Fibroblast of lung (primary cell): ENCODE results near the gene NID1. TPM values are rescaled to one million over a fixed set of nuclear protein-coding genes. Genes with fewer than 3 reads are reported as not detected.
A peak's percentile ranks its signal among the peaks of the same experiment; 100 is the strongest.

ENCODE experiments used
- DNase-seq, 2 donors: peaks; one replicate each; pipeline versions ENCODE4 v3.0.0 to v3.0.0-alpha.2; 2010; ENCODE audit warnings: low read depth in 2 of 2
- H2AFZ ChIP-seq: 2 replicates; pipeline ENCODE4 v1.5.1; 2012; ENCODE audit warnings: low read length, control low read depth, inconsistent platforms
- H3K27ac ChIP-seq: 2 replicates; pipeline ENCODE4 v1.5.1; 2011; ENCODE audit warnings: low read length, control low read depth; ENCODE audit not compliant: insufficient read depth
- H3K27me3 ChIP-seq: 2 replicates; pipeline ENCODE4 v1.5.1; 2011; ENCODE audit warnings: mild to moderate bottlenecking, low read length; ENCODE audit not compliant: control insufficient read depth, insufficient read depth
- H3K36me3 ChIP-seq: 2 replicates; pipeline ENCODE4 v1.5.1; 2011; ENCODE audit warnings: low read length; ENCODE audit not compliant: control insufficient read depth, insufficient read depth
- H3K4me1 ChIP-seq: 2 replicates; pipeline ENCODE4 v1.5.1; 2011; ENCODE audit warnings: low read length; ENCODE audit not compliant: control insufficient read depth, insufficient read depth; ENCODE audit errors: extremely low read depth
- H3K4me2 ChIP-seq: 2 replicates; pipeline ENCODE4 v1.5.1; 2011; ENCODE audit warnings: low read length, control low read depth; ENCODE audit not compliant: insufficient read depth; ENCODE audit errors: extremely low read depth
- H3K4me3 ChIP-seq, 4 experiments: fragments of 200-600 bp in 1 of 4; sonication (generic) in 1 of 4; replicated peaks in 1 of 4; 2 replicates each; pipeline ENCODE4 v1.5.1; 2011 to 2016; ENCODE audit warnings: low read length in 4 of 4, low read depth in 3 of 4, mild to moderate bottlenecking in 3 of 4, control low read depth in 2 of 4, inconsistent platforms in 1 of 4, mixed read lengths in 1 of 4; ENCODE audit not compliant: insufficient read depth in 1 of 4; ENCODE audit errors: control extremely low read depth in 1 of 4
- H3K79me2 ChIP-seq: 2 replicates; pipeline ENCODE4 v1.5.1; 2012; ENCODE audit warnings: mild to moderate bottlenecking, low read length, inconsistent platforms; ENCODE audit not compliant: control insufficient read depth, insufficient read depth
- H3K9ac ChIP-seq: 2 replicates; pipeline ENCODE4 v1.5.1; 2011; ENCODE audit warnings: mild to moderate bottlenecking, low read length, control low read depth; ENCODE audit not compliant: insufficient read depth
- H3K9me3 ChIP-seq: 2 replicates; pipeline ENCODE4 v1.5.1; 2012; ENCODE audit warnings: low read depth, low read length; ENCODE audit not compliant: control insufficient read depth, insufficient read depth
- H4K20me1 ChIP-seq: 2 replicates; pipeline ENCODE4 v1.5.1; 2011; ENCODE audit warnings: low read length; ENCODE audit not compliant: control insufficient read depth, insufficient read depth; ENCODE audit errors: extremely low read depth
- EZH2 ChIP-seq: IDR thresholded peaks from 2 replicates; pipeline ENCODE4 v1.5.1; 2012; ENCODE audit warnings: low read length, control low read depth, mild to moderate bottlenecking; ENCODE audit errors: missing control alignments
- polyA plus RNA-seq, 2 donors: library from polyadenylated mRNA; depleted of rRNA in 1 of 2; stranded (reverse) in 1 of 2; unstranded in 1 of 2; fragments of >200 nt; gene quantifications; 2 replicates each; pipeline ENCODE4 v1.2.1, GENCODE V29; 2011 to 2012; ENCODE audit warnings: missing spikeins in 1 of 2
- total RNA-seq: library from RNA; depleted of rRNA; stranded (reverse); fragments of >200 nt; gene quantifications from 2 replicates; pipeline ENCODE4 v1.2.1, GENCODE V29; 2014
- TF ChIP-seq, protein P1 (sequence below), 2 donors: IDR thresholded peaks in 1 of 2; conservative IDR thresholded peaks in 1 of 2; 1 replicate in 1 of 2; 2 replicates in 1 of 2; pipeline ENCODE4 v1.5.1; 2011 to 2012; ENCODE audit warnings: low read length in 2 of 2, control low read depth in 1 of 2, inconsistent platforms in 1 of 2, low read depth in 1 of 2, mild to moderate bottlenecking in 1 of 2

Gene NID1
- total and polyA plus RNA-seq, 2 donors (not counting 1 experiment from before 2014, with no cell fraction given), result 29.1 to 152 TPM

DNA sequence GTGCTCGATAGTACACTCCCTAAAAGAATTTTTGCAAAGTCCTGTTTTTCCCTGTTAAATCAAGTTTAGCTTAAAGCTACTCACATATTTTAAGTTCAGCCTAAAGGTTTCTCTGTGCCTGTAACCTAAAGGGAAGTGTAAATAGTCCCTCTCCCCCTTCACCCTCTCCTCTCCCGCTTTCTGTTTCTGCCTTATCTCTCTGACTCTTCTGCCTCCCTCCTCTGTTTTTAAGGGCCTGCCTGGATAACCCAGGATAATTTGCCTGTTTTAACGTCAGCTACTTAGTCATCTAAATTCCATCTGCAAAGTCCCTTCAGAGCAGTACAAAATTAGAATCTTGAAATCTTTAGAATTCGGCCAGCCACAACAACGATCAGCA, 92.6 kb downstream of the NID1 start:
- H3K79me2 ChIP-seq, result no peaks in the 10 kb centered on the region
- TF ChIP-seq, protein P1, sequence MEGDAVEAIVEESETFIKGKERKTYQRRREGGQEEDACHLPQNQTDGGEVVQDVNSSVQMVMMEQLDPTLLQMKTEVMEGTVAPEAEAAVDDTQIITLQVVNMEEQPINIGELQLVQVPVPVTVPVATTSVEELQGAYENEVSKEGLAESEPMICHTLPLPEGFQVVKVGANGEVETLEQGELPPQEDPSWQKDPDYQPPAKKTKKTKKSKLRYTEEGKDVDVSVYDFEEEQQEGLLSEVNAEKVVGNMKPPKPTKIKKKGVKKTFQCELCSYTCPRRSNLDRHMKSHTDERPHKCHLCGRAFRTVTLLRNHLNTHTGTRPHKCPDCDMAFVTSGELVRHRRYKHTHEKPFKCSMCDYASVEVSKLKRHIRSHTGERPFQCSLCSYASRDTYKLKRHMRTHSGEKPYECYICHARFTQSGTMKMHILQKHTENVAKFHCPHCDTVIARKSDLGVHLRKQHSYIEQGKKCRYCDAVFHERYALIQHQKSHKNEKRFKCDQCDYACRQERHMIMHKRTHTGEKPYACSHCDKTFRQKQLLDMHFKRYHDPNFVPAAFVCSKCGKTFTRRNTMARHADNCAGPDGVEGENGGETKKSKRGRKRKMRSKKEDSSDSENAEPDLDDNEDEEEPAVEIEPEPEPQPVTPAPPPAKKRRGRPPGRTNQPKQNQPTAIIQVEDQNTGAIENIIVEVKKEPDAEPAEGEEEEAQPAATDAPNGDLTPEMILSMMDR (conservative IDR thresholded peaks at IDR 0.05 in 1 of 2, IDR thresholded peaks at IDR 0.05 in 1 of 2; ENCODE audit: low read depth in 1 of 2, low read length in 2 of 2), result no peak
- no peak for TF ChIP-seq EZH2
- H3K4me2 ChIP-seq, result peak overlapping the region; percentile 67
- H3K27ac ChIP-seq, result peak overlapping the region; percentile 89
- no peaks in the 10 kb centered on the region for H4K20me1 ChIP-seq
- H3K4me3 ChIP-seq, result peak overlapping the region; percentile 2 to 38 (median 25)
- H3K36me3 ChIP-seq, result peaks cover under 1% of the 10 kb centered on the region
- H3K9ac ChIP-seq, result peak overlapping the region; percentile 76
- H2AFZ ChIP-seq, result peak overlapping the region; percentile 2
- H3K9me3 ChIP-seq, result no peaks in the 10 kb centered on the region
- peak; percentile 78 to 85 for DNase-seq
- H3K4me1 ChIP-seq, result peaks cover 8% of the 10 kb centered on the region
- H3K27me3 ChIP-seq, result no peaks in the 10 kb centered on the region

DNA sequence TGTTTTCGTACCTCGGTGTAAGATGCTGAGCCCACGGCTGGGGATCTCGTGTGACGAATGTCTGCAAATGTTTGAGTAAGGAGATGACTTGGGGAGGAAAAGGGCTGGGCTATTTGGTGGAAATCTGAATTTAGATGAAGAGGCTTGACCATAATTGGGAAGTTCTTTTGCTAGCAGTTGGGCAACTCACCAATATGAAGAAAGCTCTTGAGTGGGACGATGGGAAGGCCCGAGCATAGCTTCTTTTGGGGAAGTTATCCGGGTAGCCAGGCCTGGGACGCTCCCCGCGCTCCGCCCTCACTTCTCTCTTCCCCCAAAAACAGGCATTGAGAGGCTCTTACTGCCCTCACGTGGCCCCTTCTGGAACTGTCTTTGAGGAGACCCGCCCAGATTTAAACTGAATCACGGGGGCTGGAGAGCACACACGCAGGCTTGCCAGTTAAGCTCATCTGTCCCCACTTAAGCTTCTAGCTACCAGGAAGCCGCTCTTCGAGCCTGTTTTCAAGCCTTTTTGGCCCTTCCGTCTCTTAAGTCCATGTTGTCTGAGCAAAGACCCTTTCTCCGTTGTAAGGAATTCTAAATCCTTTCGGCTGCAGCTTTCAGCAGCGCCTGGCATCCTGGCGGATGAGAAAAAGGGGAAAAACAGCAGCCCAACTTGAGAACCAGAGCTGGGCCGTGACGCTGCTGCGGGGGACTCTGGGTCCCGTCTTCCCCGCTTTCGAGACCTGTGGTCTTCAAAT, 93.1 kb downstream of the NID1 start:
- peak overlapping the region; percentile 76 for H3K9ac ChIP-seq
- no peaks in the 10 kb centered on the region for H3K79me2 ChIP-seq
- peaks cover 7% of the 10 kb centered on the region for H3K4me1 ChIP-seq
- peak overlapping the region; percentile 67 for H2AFZ ChIP-seq
- peak; percentile 87 to 96 for DNase-seq
- H3K4me2 ChIP-seq, result peak overlapping the region; percentile 67
- H3K27ac ChIP-seq, result peak overlapping the region; percentile 89
- H3K4me3 ChIP-seq, result peak overlapping the region; percentile 2 to 38 (median 25)
- H3K27me3 ChIP-seq, result no peaks in the 10 kb centered on the region
- H3K9me3 ChIP-seq, result no peaks in the 10 kb centered on the region
- H4K20me1 ChIP-seq, result no peaks in the 10 kb centered on the region
- TF ChIP-seq, protein P1 (conservative IDR thresholded peaks at IDR 0.05 in 1 of 2, IDR thresholded peaks at IDR 0.05 in 1 of 2; ENCODE audit: low read depth in 1 of 2, low read length in 2 of 2), result peak; percentile 81 to 84
- no peak for TF ChIP-seq EZH2
- H3K36me3 ChIP-seq, result no peaks in the 10 kb centered on the region

DNA sequence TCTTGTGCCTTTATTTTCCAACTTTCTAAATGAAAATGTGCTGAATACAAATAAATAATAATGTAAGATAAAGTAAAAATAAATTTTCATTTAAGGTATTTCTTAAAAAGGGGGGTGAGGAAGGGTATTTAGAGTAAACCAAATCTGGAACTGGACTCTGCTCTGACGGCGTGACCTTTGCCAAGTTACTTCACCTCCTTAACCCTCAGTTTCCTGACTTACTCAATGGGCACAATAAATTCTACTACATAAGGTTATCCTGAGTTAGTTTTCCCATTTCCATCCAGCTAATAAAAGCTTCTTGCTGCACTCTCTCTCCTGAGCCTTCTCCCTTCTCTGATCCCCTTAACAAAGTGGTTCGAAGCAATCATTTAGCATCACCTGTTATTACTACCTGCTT, 93.9 kb downstream of the NID1 start:
- Histone ChIP-seq H3K27ac (peak overlapping the region; percentile 89), H3K27me3 (no peaks in the 10 kb centered on the region), H3K4me2 (peak overlapping the region; percentile 42), H3K4me1 (peaks cover 6% of the 10 kb centered on the region), H3K9me3 (no peaks in the 10 kb centered on the region), H2AFZ (no peak overlapping the region), H3K36me3 (no peaks in the 10 kb centered on the region), H3K9ac (no peak overlapping the region), H3K79me2 (no peaks in the 10 kb centered on the region), H3K4me3 (no peak overlapping the region), H4K20me1 (no peaks in the 10 kb centered on the region)
- TF ChIP-seq, protein P1 (conservative IDR thresholded peaks at IDR 0.05 in 1 of 2, IDR thresholded peaks at IDR 0.05 in 1 of 2; ENCODE audit: low read depth in 1 of 2, low read length in 2 of 2), result no peak
- no peak for TF ChIP-seq EZH2
- no peak for DNase-seq
